ENCODE measurements around the gene SRF.

- TF ChIP-seq EZH2 (IDR thresholded peaks at IDR 0.05; ENCODE audit: borderline replicate concordance, low read depth, low read length, poor library complexity, severe bottlenecking) (no peak), CTCF (conservative IDR thresholded peaks at IDR 0.05; ENCODE audit: low read depth, low read length) (no peak)
These were observed 34.8 kb downstream of the SRF start for GRCh38 chr6:43205849-43206248.

All from A673 (cell line).